DOHH2 (cell line): ENCODE data around the gene KLHL30.

Experiments
- H3F3A ChIP-seq: fragments of 200-600 bp; sonication (generic), shearing (Covaris generic); 2 replicates; pipeline ENCODE4 v1.6.0; 2016; ENCODE audit warnings: antibody characterized with exemption, mild to moderate bottlenecking; ENCODE audit not compliant: control insufficient read depth, insufficient read depth
- H3K27ac ChIP-seq: fragments of 200-600 bp; sonication (generic); 2 replicates; pipeline ENCODE4 v1.5.1; 2014; ENCODE audit warnings: low read depth, mild to moderate bottlenecking, low read length, moderate library complexity
- H3K27me3 ChIP-seq: fragments of 200-600 bp; sonication (generic); 2 replicates; pipeline ENCODE4 v1.6.1; 2014; ENCODE audit warnings: mild to moderate bottlenecking, low read length, mixed read lengths; ENCODE audit not compliant: control insufficient read depth
- H3K36me3 ChIP-seq: fragments of 200-600 bp; sonication (generic); 2 replicates; pipeline ENCODE4 v1.6.1; 2014; ENCODE audit warnings: mild to moderate bottlenecking, low read length, moderate library complexity, mixed read lengths; ENCODE audit not compliant: control insufficient read depth
- H3K4me1 ChIP-seq: fragments of 200-600 bp; sonication (generic); 2 replicates; pipeline ENCODE4 v1.6.1; 2014; ENCODE audit warnings: mild to moderate bottlenecking, low read length, mixed read lengths; ENCODE audit not compliant: control insufficient read depth
- H3K4me2 ChIP-seq: fragments of 200-600 bp; sonication (generic); 2 replicates; pipeline ENCODE4 v1.6.0; 2014; ENCODE audit warnings: mild to moderate bottlenecking, low read length, moderate library complexity
- H3K4me3 ChIP-seq: fragments of 200-600 bp; sonication (generic); 2 replicates; pipeline ENCODE4 v1.5.1; 2014; ENCODE audit warnings: mild to moderate bottlenecking, low read length, mixed read lengths
- H3K79me2 ChIP-seq: fragments of 200-600 bp; sonication (generic); 2 replicates; pipeline ENCODE4 v1.6.1; 2014; ENCODE audit warnings: mild to moderate bottlenecking, low read length, mixed read lengths; ENCODE audit not compliant: control insufficient read depth
- H3K9me2 ChIP-seq: fragments of 200-600 bp; sonication (generic); replicated peaks from 2 replicates; pipeline ENCODE4 v1.6.1; 2014; ENCODE audit warnings: mild to moderate bottlenecking, low read length, mixed read lengths; ENCODE audit not compliant: control insufficient read depth
- H3K9me3 ChIP-seq: fragments of 200-600 bp; sonication (generic); 2 replicates; pipeline ENCODE4 v1.6.1; 2014; ENCODE audit warnings: antibody characterized with exemption, low read length, mixed read lengths; ENCODE audit not compliant: control insufficient read depth, insufficient read depth
- H4K20me1 ChIP-seq: fragments of 200-600 bp; sonication (generic); 2 replicates; pipeline ENCODE4 v1.6.0; 2014; ENCODE audit warnings: low read depth, mild to moderate bottlenecking, antibody characterized with exemption, low read length, moderate library complexity; ENCODE audit not compliant: control insufficient read depth, insufficient read depth
- EZH2phosphoT487 ChIP-seq: fragments of 200-600 bp; sonication (generic); IDR thresholded peaks from 2 replicates; pipeline ENCODE4 v1.6.1; 2017; ENCODE audit warnings: borderline replicate concordance, mild to moderate bottlenecking, antibody characterized with exemption, low read length, moderate library complexity, mixed read lengths
- TF ChIP-seq, protein P1 (sequence below): fragments of 200-600 bp; sonication (generic); IDR thresholded peaks from one replicate; pipeline ENCODE4 v1.5.1; 2014; ENCODE audit warnings: antibody characterized with exemption, mild to moderate bottlenecking, low read depth, low read length; ENCODE audit not compliant: poor library complexity, severe bottlenecking

The KLHL30 gene

GRCh38 chr2:238134393-238134785 lies 4.1 kb upstream of the KLHL30 start:
- H3K9me3 ChIP-seq = no peaks in the 10 kb centered on the region
- H3K27me3 ChIP-seq = no peaks in the 10 kb centered on the region
- H3K79me2 ChIP-seq = no peaks in the 10 kb centered on the region
- no peak overlapping the region for H3K27ac ChIP-seq
- no peaks in the 10 kb centered on the region for H3K9me2 ChIP-seq
- H3K4me2 ChIP-seq = no peak overlapping the region
- H4K20me1 ChIP-seq = peaks cover 2% of the 10 kb centered on the region; the same call in 1 of the 2 replicates
- peaks cover 16% of the 10 kb centered on the region for H3K4me1 ChIP-seq
- H3K36me3 ChIP-seq = no peaks in the 10 kb centered on the region
- no peaks in the 10 kb centered on the region for H3F3A ChIP-seq
- no peak overlapping the region for H3K4me3 ChIP-seq
- TF ChIP-seq, protein P1, sequence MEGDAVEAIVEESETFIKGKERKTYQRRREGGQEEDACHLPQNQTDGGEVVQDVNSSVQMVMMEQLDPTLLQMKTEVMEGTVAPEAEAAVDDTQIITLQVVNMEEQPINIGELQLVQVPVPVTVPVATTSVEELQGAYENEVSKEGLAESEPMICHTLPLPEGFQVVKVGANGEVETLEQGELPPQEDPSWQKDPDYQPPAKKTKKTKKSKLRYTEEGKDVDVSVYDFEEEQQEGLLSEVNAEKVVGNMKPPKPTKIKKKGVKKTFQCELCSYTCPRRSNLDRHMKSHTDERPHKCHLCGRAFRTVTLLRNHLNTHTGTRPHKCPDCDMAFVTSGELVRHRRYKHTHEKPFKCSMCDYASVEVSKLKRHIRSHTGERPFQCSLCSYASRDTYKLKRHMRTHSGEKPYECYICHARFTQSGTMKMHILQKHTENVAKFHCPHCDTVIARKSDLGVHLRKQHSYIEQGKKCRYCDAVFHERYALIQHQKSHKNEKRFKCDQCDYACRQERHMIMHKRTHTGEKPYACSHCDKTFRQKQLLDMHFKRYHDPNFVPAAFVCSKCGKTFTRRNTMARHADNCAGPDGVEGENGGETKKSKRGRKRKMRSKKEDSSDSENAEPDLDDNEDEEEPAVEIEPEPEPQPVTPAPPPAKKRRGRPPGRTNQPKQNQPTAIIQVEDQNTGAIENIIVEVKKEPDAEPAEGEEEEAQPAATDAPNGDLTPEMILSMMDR = no peak
- no peak for TF ChIP-seq EZH2phosphoT487

DNA sequence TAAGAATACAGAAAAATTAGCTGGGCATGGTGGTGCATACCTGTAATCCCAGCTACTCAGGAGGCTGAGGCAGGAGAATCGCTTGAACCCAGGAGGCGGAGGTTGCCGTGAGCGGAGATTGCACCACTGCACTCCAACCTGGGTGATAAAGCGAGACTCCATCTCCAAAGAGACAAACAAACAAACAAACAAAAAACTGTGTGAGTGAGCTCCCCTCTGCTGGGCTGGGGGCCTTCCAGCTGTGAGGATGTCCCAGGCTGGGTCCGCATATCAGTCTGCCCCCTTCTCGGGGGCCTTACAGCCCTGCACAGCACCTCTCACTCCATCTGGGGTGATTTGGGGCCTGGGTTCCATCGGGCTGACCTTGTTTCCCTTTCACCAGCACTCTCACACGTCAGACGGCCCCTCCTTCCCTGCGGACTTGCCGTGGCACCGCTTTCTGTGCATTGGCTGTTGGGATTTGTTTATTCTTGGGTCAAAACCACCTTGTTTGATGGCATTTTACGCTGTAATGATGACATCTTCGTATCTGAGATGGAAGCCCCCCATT lies 2.8 kb upstream of the KLHL30 start:
- TF ChIP-seq, protein P1 = no peak
- TF ChIP-seq EZH2phosphoT487 = no peak
- H3K4me2 ChIP-seq = no peak overlapping the region

DNA sequence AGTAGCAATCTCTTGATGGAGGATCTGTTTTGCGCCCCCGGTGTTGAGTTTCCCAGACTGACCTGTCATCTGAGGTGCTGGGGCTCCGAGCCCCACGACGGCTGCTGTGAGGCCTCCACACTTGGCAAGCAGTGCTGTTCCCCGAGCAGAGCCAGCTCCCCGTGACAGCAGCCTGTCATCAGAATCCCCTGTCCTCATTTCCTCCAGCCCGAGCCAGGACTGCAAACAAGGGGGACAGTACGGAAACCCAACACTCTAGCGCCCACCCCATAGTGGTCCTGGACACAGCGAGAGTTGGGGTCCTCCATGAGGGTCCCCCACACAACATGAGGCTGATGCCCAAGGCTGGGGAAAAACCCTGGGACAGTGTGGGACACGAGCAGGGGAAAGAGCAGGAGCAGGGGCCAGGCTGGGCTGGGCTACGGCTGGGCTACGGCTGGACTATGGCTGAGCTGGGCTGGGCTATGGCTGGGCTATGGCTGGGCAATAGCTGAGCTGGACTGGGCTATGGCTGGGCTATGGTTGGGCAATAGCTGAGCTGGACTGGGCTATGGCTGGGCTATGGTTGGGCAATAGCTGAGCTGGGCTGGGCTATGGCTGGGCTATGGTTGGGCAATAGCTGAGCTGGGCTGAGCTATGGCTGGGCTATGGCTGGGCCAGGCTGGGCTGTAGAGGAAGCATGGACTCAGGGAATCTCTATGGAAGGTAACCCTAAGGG lies 1.5 kb upstream of the KLHL30 start:
- H3K79me2 ChIP-seq = no peaks in the 10 kb centered on the region
- no peak overlapping the region for H3K4me3 ChIP-seq
- no peak overlapping the region for H3K27ac ChIP-seq
- no peaks in the 10 kb centered on the region for H3K27me3 ChIP-seq
- H3K4me1 ChIP-seq = peaks cover 19% of the 10 kb centered on the region
- H3K4me2 ChIP-seq = no peak overlapping the region
- H3K9me3 ChIP-seq = no peaks in the 10 kb centered on the region
- no peak for TF ChIP-seq EZH2phosphoT487
- TF ChIP-seq, protein P1 = no peak
- no peaks in the 10 kb centered on the region; the same call in 1 of the 2 replicates for H4K20me1 ChIP-seq
- no peaks in the 10 kb centered on the region for H3K36me3 ChIP-seq
- H3F3A ChIP-seq = no peaks in the 10 kb centered on the region
- H3K9me2 ChIP-seq = no peaks in the 10 kb centered on the region

More for the DNA sequence above, 2.8 kb upstream of the KLHL30 start:
- Histone ChIP-seq H4K20me1 (peaks cover 2% of the 10 kb centered on the region; the same call in 1 of the 2 replicates), H3K27me3 (no peaks in the 10 kb centered on the region), H3K9me3 (no peaks in the 10 kb centered on the region), H3F3A (no peaks in the 10 kb centered on the region), H3K36me3 (no peaks in the 10 kb centered on the region), H3K4me1 (peaks cover 19% of the 10 kb centered on the region), H3K4me3 (no peak overlapping the region), H3K9me2 (no peaks in the 10 kb centered on the region), H3K27ac (no peak overlapping the region), H3K79me2 (no peaks in the 10 kb centered on the region)
